ENCODE data around the gene BRD3.

Gene BRD3

DNA sequence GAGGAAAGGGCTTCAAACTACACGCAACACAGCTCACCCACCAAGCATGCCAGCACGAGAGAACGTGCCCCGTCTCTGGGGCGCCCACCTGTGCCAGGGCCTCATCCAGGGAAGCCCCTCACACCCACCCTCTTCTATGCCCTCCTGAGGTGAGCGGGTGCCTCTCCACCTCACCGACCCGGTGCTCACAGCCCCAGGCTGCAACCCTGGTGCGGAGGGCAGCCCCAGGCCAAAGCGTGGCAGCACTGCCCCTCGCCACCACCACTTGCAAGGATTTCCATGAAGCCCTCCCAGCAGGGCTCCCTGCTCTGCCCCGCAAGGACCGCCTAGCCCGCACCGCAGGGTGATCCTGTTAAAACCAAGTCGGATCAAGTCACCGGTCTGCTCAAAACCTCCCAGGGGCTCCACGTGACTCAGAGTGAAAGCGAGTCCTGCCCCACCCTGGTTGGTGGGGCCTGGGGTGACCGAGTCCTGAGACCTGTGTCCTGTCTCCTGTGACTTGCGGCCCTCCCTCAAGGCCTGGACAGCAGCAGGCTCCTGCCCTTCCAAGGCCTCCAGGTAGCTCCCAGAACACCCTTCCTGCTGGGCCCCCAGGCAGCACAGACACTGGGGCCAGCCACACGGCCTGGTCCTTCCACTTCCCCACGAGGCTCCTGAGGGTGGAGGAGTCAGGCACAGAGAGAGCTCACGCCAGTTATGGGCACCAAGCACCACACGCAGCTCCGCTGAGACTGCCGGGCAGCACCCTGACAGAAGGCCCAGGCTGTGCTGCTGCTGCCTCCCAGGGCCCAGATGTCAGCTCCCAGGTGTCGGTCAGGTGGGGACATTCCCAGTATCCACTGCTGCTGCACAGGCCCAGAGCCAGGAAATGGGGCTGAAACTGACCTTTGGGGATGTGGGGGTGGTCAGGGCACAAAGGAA is 12.7 kb downstream of the BRD3 start:
- DNase-seq (ENCODE audit: low read depth in 3 of 3), result no peak

DNA sequence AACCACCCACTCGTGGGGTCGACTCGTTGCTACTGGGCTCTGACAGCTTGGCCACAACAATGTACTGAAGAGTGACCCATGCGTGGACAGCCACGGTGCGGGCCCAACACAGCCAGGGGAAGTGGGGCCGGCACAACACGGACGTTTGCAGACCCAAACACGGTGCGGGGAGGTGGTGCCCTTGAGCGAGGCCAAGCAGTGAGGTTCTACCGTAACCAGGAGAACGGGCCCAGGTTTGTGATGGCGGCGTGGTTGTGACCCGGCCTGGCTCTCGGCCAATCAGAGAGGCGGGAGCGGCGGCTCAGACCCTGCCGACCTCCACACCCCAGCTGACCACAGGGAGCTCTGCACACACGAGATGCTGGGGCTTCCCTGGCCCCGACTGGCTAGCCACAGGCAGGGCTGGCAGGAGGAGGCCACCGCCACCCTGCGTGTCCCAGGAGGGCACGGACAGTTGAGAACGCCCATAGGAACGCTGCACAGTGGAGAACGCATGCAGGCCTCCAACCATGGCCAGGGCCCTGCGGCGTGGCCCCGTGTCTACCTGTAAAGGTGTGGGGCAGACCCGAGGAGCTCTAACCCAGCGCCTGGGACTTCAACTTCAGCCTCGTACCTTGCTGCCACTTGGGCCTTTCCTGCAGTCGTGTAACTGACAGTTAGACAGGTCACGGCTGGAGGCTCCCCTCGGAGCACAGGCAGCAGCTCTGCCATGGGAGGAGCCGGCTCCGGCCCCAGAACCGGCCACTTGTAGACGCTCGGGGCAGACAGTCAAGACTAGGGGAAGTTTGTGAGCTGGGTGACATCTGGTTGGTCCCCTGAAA is 13.7 kb downstream of the BRD3 start:
- no peak for DNase-seq (ENCODE audit: low read depth in 3 of 3)

DNA sequence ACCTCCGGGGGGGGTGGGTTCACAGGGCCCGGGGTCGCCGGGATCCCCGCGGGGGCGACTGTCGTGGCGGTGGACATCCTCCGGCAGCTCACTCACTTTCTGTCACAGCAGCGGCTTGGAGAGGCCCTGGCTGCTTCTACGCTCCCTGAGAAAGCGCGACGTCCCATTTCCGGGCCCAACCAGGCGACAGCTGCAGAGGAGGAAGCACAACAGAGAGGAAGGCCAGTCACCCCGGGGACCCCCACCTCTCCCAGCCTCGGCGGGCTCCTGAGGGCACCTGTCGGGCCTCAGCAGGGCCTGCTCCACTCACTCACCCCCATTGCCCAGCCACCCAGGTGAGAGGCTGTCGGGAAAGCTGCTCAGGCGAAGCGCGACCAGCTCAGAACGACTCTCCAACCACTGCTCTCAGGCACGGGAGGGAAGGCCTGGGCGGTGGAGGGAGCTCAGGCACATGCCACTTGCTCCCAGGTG is 14.4 kb downstream of the BRD3 start:
- DNase-seq (ENCODE audit: low read depth in 3 of 3), result no peak

DNA sequence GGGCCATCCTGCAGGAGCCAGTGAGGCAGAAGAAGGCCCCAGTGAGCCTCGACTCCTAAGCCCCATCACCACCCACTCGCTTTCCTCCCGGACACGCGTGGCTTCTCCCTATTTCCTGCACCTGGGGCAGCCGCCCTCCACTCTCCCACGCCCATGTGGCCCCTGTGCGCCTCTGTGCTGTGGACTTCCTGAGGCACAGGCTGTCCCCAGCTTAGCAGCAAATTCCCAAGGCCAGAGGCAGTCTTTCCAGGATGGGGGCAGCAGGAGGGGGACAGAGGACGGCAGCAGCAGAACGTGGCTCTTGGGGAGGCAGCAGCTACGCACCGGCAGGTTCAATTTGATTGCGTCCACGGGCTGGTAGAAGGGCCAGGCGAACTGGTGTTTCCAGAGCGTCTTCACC is 14.9 kb downstream of the BRD3 start:
- no peak for DNase-seq (ENCODE audit: low read depth in 3 of 3)

DNA sequence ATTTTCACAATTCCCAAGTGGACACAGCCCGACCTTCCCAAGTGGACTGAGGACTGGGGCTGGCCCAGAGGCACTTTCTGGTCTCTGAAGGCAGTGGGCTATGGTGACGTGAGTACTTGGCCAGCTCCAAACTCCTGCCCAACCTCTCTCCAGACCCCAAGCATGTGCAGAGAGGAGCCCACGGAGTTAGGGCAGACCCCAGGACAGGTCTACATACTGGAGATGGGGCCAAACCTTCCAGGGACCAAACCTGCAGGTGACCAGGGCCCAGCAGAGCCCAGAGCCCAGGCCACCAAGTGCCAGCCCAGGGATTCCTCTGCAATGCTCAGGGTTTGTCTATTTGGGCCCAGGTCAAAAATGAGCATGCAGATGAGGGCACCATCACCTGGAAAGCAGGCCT is 15.3 kb downstream of the BRD3 start:
- DNase-seq (ENCODE audit: low read depth in 3 of 3), result no peak

DNA sequence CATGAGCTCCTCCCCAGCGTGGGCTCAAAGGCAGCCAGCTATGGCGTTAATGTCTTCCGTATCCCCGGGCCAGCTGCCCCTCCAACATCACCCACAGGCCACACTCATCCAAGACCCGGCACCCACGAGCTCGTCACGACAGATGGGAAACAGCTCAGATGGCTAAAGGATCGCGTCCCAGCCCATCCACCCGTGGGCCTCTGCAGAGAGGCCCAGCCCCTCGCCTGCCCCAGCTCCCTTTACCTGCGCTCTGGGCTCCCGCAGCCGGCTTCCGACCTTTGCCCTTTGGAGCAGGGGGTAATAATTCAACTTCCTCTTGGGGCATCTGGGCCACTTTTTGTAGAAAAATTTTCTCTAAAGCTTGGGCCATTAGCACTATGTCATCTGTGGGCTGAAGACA is 16.5 kb downstream of the BRD3 start:
- no peak for DNase-seq (ENCODE audit: low read depth in 3 of 3)

DNA sequence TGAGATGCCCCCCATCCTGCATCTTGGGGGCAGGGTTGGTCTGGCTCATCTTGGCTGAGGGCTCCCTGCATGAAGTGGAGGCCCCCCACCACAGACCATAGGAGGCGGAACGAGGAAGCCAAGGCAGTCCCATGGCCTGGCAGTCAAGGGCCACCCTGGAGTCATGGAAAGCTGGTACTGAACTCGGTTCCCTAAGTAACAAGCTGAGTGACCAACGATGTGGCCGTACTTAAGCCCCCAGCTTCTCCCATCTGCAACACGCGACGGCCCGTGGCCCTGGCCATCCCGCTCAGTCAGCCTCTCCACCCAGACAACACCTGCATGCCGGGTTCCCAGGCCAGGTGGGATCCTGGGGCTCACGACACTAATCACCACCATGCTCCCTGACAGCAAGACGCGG is 17.1 kb downstream of the BRD3 start:
- no peak for DNase-seq (ENCODE audit: low read depth in 3 of 3)

DNA sequence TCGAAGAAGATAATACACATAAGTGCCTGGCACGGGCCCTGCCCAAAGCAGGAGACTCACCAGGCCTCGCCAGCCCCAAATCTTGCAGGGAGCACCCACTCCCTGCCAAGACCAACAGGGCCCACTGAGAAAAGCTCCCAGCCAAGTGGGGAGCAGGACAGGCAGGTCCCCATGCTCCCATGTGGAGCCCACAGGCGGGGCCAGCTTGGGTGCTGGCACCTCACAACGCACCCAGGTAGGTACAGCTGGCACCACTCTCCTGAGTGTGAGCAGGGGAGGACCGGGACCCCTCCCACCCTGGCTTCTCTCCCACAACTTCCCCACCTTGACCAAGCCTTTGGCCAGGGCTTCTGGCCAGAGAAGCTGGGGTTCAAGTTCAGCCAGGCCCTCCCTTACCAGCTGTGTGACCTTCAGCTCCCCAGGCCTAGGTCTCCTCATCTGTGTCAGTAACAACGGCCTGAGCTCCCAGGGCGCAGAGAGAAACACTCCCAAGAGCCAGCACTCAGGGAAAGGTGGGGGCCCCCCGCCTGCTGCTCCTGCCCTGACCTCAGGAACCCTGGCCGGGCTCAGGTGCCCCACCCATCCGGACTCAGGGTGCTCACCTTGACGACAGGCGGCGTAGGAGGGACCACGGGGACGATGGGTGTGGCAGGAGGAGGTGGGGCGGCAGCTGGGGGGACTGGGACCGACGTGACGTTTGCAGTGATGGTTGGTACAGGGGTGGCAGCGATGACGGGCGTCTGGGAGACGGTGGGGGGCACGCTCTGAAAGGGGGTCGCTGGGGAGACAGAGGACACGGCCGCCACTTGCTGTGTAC is 17.8 kb downstream of the BRD3 start:
- DNase-seq (ENCODE audit: low read depth in 3 of 3), result no peak

DNA sequence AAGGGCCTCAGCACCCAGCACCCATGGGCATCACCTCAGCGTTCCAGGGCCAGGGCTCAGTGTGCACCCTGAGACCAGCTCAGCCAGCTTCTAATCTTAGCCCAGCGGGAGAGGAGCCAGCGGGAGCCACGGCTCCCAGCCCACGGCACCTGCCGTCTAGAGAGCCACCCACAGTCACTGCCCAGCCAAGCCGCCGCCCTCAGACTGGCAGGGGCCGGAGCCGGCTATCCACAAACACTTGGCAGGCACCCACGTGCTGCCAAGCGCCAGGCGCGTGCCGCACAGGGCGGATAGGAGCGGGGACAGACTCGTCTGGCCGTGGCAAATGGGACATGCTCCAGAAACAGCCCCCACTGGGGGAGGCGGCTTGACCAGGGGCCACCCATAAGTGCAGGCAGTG is 18.6 kb downstream of the BRD3 start:
- DNase-seq (ENCODE audit: low read depth in 3 of 3), result no peak

DNA sequence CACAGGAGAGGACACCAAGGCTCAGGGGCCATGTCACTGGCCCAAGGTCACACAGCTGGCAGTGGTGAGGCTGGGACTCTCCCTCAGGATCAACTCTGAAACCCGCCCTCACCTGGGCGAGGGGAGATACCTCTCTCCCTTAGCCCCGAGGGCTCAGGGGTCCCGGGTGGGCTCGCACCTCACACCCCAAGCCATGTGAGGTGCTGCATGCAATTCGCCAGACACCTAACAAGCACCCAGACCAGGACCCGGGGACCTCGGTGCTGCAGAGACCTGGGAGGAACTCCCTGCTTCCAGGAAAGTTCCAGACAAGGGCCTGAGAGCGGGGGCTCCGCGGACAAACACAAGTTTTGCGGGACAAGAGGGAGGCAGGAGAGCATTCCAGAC is 19.3 kb downstream of the BRD3 start:
- DNase-seq (ENCODE audit: low read depth in 3 of 3), result no peak

DNA sequence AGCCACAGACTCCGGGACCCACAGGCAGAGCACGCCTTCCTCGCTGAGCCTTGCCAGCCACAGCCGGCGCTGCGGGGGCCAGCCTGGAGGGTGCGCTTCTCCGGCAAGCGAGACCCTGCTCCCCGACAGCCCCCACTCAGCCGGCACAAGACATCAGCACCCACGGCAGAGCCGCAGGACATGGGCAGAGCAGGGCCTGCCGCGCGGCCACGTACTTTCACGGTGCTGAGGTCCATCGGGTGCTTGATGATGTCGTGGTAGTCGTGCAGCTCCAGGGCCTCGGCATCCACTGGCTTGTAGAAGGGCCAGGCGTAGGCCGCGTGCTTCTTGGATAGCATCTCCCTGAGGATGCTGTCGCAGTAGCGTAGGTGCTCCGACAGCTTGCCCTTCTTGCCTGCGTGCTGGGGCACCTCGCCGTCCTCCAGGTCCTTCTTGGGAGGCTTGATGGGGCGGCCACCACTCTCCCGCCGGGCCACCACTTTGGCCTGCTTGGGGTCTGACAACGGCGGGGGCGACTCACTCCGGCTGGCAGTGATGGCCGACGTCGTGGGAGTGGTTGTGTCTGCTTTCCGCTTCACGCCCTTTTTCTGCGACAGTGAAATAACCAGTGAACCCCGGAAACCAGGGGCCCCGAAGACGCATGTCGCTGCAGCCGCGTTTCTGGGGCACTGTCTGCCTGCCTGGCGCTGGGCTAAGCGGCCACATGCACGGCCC is 19.8 kb downstream of the BRD3 start:
- DNase-seq (ENCODE audit: low read depth in 3 of 3), result no peak

DNA sequence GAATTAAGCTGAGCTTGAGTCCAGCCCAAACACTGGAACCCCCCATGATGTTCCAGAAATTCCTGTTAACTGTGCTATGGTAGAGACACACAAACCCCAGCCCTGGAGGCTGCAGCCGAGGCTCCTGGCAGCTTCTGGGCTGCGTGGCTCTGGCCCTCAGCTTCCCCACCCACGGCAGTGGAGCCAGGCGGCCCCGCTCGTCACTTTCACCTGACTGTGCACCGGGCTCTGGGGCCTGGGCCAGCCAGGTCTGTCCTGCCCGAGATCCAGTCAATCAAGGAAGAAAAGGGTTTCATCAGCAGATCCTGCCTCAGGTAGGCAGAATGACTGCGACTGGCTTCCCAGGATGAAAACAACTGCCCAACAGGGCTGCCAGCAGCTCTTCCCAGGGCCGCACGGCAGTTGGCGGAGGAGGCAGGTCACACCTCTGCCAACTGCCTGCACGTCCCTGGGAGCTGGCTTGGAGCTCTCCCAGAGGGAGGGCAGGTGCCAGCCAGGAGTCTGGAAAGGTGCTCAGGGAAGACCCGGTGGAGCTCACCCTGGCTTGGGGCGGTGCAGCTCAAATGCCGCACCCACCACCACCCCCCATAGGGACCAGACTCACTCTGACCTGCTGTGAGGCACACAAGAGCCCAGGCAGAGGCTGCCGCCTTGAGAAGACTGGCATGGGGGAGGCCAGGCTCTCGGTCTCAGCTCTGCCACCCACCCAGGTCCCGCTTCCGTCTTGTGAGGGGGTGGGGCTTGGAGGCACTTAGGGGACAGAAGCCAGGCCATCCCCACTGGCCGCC is 20.7 kb downstream of the BRD3 start:
- no peak for DNase-seq (ENCODE audit: low read depth in 3 of 3)

DNA sequence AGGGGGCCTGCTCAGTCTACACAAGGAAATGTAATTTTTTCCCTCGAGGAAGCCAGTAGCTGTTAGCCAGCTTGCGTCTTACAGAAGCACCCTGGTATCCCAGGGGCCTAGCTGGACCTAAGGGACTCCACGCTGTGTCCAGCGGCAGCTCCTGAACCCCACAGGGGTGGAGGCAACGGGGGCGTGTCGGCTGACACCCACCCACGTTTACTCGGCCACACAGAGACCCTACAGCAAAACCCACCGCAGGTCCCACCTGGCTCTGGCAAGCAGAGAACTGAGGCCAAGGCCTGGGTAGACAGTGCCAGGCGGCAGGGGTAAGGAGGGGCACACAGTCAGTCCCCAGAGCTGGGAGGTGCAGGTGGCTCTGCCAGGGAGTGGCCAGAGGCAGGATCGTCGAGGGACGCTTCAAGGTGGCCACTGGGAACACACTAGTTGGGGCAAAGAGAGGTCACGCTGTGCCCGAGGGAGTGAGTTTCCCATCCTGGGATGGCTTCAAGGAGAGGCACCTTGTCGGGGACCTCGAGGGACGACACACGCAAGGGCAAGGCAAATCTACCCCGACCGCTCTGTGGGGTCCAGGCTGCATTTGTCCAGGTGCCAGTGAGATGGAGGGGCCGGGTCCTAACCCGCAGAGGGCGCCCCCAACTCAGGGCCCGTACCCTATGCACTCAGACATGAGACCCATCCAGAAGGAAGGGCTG is 21.8 kb downstream of the BRD3 start:
- no peak for DNase-seq (ENCODE audit: low read depth in 3 of 3)

DNA sequence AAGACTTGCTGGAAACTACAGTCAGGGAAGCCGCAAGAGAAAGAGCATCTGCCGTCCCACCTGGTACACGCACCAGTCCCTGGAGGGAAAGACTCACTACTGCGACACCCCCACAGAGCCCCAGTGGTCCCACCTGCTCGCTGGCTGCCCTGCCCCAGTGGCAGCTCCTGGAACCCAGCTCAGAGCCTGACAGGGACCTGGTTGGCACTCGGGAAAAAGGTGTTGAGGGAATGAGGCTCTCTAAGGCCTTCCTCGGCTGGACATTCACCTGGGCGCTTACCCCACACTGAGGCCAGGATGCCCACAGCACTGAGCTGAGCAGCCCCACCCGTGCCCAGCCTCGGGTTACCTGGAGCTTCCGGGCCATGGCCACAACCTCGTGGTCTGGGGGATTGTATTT is 22.9 kb downstream of the BRD3 start:
- no peak for DNase-seq (ENCODE audit: low read depth in 3 of 3)

DNA sequence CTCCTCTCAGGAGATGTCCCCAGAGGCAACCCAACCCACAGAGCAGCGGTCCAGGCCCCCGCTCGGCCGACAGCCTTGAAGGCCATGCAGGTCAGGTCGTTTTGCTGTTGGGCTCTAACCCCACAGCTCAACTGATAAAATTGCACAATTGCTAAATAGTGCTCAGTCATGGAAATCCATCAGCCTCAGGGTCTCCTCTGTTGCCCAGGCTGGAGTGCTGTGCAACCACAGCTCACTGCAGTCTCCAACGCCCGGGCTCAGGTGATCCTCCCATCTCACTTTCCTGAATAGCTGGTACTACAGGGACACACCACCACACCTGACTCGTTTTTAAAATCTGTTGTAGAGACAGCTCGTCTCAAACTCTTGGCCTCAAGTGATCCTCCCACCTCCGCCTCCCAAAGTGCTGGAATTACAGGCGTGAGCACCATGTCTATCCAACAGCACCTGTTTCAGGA is 24.3 kb downstream of the BRD3 start:
- DNase-seq (ENCODE audit: low read depth in 3 of 3), result no peak

DNA sequence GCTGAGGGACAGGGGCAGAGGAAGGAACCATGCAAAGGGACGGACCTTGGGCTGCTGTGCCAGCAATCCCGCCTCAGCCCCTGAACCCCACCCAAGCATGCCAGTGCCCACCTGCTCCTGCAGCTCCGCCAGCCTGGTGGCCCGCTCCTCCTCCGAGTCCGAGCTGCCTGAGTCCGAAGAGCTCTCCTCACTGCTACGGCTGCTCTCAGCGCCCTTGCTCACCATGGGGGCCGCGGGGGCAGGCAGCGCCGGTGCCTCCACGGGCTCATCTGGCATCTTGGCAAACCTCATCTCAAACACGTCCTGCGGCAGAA is 26.2 kb downstream of the BRD3 start:
- no peak for DNase-seq (ENCODE audit: low read depth in 3 of 3)

DNA sequence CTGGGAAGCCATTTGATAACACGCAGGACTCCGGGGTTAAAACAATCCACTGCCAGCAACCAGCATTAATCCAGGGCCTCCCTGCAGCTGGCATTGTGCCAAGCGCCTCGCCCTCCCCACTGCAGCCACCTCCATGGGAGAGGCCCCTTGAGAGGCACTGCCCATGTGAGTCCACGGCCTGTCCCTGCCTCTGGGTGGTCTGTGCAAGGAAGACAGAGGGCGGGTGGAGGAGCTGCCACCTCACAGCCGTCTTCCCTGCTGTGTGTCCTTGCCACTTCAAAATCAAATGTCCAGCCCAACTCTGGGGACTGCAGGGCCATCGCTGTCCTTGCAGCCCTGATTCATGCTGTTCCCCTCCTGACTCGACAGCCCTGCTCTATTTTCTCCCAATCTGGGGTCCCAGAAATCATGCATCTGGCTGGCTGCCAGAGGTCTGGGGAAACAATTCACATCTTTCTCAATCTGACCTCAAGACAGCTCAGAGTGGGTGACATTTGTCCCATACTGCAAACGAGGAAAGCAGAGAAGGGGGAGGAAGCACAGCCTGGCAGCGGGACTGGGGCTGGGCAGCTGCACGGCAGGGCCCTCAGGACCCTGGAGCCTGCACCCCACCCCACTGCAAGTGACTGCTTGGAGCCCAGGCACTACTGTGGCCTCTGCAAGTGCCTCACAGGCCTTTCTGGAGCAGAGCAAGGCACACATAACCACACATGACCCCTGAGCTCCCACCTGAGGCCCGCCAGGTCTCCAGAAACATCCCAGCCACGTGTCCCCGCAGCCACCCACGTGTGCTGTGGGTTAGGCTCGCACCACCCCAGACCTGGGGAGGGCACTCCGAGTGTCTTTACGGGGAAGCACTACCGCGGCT is 26.8 kb downstream of the BRD3 start:
- DNase-seq (ENCODE audit: low read depth in 3 of 3), result no peak

DNA sequence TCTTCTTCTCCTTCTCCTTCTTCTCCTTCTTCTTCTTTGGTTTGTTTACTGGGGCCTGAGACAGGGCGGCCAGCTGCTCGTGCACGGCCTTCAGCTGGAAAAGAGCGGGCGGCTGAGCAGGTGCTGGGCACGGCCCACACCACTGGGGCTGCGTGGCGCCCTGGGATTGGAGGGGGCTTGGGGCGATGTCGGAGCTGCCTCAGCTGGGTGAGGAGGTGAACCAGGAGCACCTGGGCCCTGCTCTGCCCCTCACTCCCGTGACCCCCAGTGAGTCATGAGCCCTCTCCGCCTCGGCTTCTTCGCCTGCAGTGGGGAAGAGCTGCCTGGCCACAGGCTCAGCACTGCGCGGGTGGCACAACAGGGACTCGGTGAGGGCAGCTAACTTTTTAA is 27.7 kb downstream of the BRD3 start:
- no peak for DNase-seq (ENCODE audit: low read depth in 3 of 3)

All from stimulated activated CD4-positive, alpha-beta T cell treated with anti-CD3 and anti-CD28 coated beads, TNF-alpha, amount 100 ng/mL, for 24 hours (primary cell).